ENCODE data around the gene TTLL5. TPM values are rescaled to one million over a fixed set of nuclear protein-coding genes. Genes with fewer than 3 reads are reported as not detected.
"Not testable (repeated sequence)": the region's sequence is repeated elsewhere in the genome, so short reads cannot be mapped to it uniquely, and the experiment has no call there.

TTLL5 gene
- total RNA-seq, 1 donor from 2014 or later: 43.8 TPM

GRCh38 chr14:75832621-75833297, 171.7 kb downstream of the TTLL5 start:
- no peak for DNase-seq (ENCODE audit: low read depth, low spot score)

DNA sequence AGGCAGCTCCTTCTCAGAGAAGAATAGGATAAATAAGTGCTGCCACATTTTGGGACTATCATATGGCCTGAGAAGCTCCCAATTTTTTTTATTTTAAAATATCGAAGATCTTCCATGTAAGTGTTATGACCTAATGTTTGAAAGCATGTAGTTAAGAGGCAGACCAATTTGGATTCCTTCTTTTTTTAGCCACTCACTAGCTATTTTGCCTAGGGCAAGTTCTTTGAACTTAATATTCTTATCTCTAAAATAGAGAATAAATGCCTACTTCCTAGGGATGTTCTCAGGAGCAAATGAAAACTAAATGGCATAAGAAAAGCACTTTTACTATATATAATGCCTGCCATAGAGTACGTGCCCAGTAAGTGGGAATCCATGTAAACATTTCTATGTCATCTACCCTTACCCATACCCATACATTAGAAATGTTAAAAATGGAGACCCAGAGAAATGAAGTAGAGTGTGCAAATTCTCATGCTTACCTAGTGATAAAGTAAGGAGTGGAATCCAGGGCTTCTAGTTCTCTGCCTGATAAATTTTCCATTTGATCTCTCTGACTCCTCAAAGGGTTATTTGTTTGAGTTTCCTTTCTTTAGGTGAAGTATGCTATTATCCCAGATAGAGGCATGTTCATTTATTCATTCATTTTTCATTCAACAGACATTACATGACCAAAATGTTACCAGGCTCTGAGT, 172.4 kb downstream of the TTLL5 start:
- no peak for DNase-seq (ENCODE audit: low read depth, low spot score)

GRCh38 chr14:75835156-75835725, 174.2 kb downstream of the TTLL5 start:
- DNase-seq (ENCODE audit: low read depth, low spot score): no peak

DNA sequence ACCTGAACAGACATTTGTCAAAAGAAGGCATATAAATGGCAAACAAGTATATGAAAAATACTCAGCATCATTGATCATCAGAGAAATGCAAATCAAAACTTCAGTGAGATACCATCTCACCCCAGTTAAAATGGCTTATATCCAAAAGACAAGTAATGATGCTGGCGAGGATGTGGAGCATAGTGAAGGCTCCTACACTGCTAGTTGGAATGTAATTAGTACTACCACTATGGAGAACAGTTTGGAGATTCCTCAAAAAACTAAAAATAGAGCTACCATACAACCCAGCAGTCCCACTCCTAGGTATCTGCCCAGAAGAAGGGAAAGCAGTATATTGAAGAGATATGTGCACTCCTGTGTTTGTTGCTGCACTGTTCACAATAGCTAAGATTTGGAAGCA, 174.7 kb downstream of the TTLL5 start:
- no peak for DNase-seq (ENCODE audit: low read depth, low spot score)

GRCh38 chr14:75837151-75837787, 176.2 kb downstream of the TTLL5 start:
- no peak for DNase-seq (ENCODE audit: low read depth, low spot score)

GRCh38 chr14:75840911-75841310, 179.9 kb downstream of the TTLL5 start:
- no peak for DNase-seq (ENCODE audit: low read depth, low spot score)

- DNase-seq (ENCODE audit: low read depth, low spot score): no peak
These were observed 181.5 kb downstream of the TTLL5 start for GRCh38 chr14:75842551-75842950.

DNA sequence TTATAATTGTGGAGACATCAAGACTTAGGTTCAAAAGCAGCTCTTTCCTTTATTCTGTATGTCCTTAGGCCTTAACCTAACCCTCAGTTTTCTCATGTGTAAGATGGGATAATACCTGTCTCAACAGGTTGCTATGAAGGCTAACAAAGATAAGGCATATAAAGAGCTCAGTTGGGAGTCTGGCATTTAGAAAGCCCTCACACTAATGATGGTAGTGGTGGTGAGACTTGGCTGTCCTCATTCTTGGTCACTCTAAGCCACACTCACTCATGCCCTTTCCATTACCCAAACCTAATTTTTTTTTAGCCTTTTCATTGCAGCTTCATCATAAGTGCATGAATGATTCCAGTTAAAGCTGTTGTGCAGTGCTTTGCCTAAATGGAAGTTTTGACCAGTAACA, 183.4 kb downstream of the TTLL5 start:
- DNase-seq (ENCODE audit: low read depth, low spot score): no peak

DNA sequence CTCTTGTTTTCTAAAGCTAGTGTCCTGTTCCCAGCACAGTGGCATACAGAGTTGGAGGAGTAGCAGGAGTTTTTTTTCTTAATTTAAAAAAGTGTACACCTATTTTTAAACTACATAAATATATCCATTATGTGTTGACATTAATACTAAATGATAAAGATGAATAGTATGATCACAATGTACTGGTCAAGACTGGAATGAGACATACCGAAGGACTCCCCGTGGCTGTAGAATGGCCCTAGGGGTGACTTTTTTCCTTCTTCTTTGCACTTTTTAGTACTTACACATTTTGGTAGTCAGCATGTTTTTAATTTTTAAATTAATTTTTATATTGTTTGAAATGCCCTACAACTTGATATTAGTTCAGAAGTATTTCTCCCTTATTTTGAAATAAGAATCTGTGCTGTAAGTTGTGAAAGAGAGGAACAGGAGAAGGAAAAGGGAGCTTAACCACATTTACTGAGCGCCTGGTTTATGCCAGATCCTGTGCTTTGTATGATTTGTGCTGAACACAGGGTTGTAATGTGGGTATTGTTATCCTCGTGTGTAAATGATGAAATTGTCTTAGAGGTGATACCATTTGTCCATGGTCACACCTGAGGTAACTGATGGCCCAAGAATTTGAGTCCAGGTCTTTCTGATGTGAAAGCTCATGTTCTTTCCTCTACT, 184.2 kb downstream of the TTLL5 start:
- no peak for DNase-seq (ENCODE audit: low read depth, low spot score)

DNA sequence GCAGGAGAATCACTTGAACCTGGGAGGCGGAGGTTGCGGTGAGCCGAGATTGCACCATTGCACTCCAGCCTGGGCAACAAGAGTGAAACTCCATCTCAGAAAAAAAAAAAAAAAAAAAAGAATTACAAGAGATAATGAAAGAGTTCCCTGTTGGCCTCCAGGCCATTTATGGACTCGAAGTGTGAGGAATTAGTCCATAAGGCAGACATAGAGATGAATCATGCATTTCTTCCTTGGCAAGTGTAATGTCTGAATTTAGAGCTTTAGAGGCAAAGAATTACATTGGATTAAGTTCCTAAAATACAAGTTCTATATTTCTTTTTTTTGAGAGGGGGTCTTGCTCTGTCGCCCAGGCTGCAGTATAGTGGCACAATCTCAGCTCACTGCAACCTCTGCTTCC, 185.6 kb downstream of the TTLL5 start:
- not testable (repeated sequence) for DNase-seq (ENCODE audit: low read depth, low spot score)

DNA sequence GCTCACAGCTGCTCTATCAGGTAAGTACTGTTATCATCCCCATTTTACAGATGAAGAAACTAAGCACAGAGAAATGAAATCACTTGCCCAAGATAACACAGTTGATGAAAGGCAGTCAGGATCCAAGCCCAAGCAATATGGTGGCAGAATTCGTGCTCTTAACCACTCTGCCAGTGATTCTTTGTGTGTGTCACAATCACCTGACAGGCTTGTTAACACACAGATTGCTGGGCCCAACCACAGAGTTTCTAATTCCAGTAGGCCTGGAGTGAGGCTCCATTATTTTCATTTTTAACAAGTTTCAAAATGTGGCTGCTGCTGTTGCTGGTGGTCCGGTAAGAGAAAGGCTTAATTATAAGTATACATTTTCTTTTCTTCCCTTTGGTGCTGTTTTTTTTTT, 186.5 kb downstream of the TTLL5 start:
- DNase-seq (ENCODE audit: low read depth, low spot score): no peak

DNA sequence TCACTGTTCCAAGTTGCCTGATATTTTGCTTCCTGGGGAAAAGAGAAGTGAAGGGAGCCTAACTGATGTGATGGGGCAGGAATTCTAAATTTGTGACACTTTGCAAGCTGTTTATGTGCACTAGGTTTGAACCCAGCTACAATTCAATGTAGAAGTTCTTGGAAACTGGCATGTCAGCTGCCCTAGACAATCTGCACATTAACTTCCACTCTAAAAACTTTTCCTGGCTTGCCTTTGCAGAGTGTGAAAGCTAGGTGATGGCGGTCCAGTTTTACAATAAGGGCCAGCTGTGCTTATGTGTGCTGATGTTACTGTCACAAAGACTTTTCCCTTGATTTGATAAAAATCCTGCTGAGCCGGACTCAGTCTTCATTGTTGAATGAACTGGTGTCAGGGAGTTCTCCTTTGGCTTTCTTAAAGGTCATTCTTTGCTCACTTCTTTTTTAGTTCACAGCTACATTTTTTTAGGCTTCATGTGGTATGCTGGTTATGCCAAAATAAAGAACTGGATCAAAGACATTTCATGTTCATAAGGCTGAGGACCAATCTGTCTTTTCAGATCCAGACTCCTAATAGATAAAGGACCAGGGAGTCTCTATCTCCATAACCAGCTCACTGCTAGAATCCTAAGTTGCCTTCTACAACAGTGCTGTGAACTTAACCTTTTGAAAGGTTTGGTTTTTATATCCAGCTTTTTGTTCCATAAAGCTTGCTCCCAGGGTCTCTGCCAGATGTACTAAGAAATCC, 187.3 kb downstream of the TTLL5 start:
- DNase-seq (ENCODE audit: low read depth, low spot score): no peak

GRCh38 chr14:75849300-75849895, 188.4 kb downstream of the TTLL5 start:
- DNase-seq (ENCODE audit: low read depth, low spot score): no peak

DNA sequence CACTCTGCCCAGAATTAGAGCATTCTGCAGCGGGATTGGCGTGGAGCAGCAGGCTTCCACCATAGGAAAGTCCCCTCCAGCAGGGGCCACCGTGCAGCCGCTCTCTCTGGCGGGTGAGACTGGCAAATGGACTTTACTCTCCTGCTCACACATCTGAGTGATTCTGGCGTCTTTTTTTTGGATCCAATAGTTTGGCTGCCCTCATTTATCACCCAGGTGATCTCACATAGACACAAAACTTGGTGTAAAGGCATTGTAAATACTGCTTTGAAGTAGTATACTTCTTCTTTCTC, 190.5 kb downstream of the TTLL5 start:
- no peak for DNase-seq (ENCODE audit: low read depth, low spot score)

DNA sequence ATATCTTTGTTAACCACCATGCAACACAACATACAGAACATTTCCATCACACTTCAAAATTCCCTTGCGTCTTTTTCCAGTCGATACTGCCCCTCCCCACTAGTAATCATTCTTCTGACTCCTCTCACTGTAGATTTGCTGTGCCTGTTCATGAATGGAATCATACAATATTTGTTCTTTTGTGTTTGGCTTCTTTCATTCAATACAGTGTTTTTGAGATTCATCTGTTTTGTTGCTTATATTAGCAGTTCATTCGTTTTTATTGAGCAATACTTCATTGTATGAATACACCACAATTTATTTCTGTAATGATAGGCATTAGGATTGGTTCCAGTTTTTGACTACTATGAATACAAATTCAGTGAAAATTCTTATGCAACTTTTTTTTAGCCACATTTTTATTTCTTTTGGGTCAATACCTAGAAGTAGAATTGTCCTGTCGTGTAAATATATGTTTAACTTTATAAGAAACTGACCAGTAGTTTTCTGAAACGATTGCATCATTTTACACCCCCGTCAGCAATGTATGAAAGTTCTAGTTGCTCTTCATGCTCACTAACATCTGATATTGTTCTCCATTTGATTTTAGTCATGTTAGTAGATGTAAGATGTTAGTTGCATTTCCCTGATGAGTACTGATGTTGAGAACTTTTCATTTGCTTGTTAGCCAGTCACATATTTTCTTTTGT, 193.2 kb downstream of the TTLL5 start:
- no peak for DNase-seq (ENCODE audit: low read depth, low spot score)

DNA sequence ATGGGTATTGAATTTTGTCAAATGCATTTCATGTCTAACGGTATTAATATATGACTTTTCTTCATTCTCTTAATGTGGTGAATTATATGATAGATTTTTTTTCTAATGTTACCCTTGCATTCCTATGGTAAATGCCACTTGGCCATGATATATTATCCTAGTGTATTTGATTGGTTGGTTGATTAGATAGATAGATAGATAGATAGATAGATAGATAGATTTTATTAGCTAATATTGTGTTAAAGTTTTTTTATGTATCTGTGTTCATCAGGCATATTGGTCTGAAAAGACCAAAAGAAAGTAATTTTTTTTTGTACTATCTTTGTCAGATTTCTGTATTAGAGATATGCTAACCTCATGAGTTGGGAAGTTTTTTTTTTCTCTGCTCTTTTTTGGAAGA, 196.2 kb downstream of the TTLL5 start:
- DNase-seq (ENCODE audit: low read depth, low spot score): no peak

DNA sequence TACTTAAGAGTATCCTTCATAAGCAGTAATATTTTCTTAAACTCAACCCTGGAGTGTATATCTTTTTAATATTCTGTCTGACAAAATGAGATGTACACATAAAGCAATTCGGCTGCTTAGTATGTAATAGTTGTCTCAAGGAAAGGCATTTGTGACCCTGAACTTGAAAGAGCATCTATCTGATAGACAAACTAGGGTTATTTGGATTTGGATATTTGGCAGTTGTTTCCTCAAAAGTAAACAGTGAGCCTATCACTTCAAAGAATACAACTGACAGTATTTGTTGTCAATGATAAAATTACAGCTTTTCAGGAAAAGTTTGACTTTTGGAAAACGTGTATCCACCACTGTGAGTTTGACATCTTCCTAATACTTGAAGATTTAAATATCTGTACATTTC, 197.3 kb downstream of the TTLL5 start:
- no peak for DNase-seq (ENCODE audit: low read depth, low spot score)

DNA sequence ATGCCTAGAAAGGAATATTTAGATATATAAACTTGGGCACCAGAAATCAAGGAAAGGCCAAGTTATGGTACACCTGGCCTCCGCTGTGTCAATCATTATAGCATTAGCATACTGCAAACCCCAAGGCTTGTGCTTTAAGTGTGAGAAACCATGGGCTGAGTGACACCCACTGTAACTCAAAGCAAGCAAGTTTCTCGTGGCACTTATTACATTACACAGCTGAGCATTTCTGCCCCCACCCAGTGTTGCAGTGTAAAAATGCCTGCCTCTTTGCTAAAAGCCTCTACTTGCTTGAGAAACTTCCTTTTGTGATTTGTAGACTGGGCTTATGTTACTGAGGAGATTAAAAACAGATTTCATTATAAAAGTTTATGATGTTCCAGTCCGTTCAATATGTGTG, 198.7 kb downstream of the TTLL5 start:
- DNase-seq (ENCODE audit: low read depth, low spot score): no peak

GRCh38 chr14:75860561-75861160, 199.6 kb downstream of the TTLL5 start:
- DNase-seq (ENCODE audit: low read depth, low spot score): no peak

GRCh38 chr14:75861161-75861621, 200.1 kb downstream of the TTLL5 start:
- no peak for DNase-seq (ENCODE audit: low read depth, low spot score)

All from pulmonary artery endothelial cell (primary cell).